Mucosa of rectum (tissue), 2 donors: ENCODE data around the gene TRPC4.

Source experiments
- H3K27ac ChIP-seq, 2 donors: one replicate each; pipeline ENCODE4 v1.7.0; 2013; ENCODE audit warnings: inconsistent platforms in 2 of 2, low read depth in 2 of 2, low read length in 2 of 2
- H3K27me3 ChIP-seq, 2 donors: one replicate each; pipeline ENCODE4 v1.7.0; 2013; ENCODE audit warnings: low read length in 2 of 2; ENCODE audit not compliant: control insufficient read depth in 2 of 2, insufficient read depth in 2 of 2
- H3K36me3 ChIP-seq, 2 donors: one replicate each; pipeline ENCODE4 v1.7.0; 2013; ENCODE audit warnings: low read length in 2 of 2; ENCODE audit not compliant: control insufficient read depth in 2 of 2, insufficient read depth in 2 of 2
- H3K4me1 ChIP-seq, 2 donors: one replicate each; pipeline ENCODE4 v1.7.0; 2013; ENCODE audit warnings: low read length in 2 of 2, mild to moderate bottlenecking in 1 of 2; ENCODE audit not compliant: control insufficient read depth in 2 of 2, insufficient read depth in 2 of 2
- H3K4me3 ChIP-seq, 2 donors: one replicate each; pipeline ENCODE4 v1.7.0; 2013; ENCODE audit warnings: low read length in 2 of 2
- H3K9ac ChIP-seq, 2 donors: one replicate each; pipeline ENCODE4 v1.7.0; 2013; ENCODE audit warnings: low read length in 2 of 2, low read depth in 1 of 2, mild to moderate bottlenecking in 1 of 2
- H3K9me3 ChIP-seq, 2 donors: one replicate each; pipeline ENCODE4 v1.7.0; 2013; ENCODE audit warnings: low read length in 2 of 2; ENCODE audit not compliant: control insufficient read depth in 2 of 2
- donor health status: healthy.
- donor health status: Normal muscosa, but diverticular disease.

Gene TRPC4

DNA sequence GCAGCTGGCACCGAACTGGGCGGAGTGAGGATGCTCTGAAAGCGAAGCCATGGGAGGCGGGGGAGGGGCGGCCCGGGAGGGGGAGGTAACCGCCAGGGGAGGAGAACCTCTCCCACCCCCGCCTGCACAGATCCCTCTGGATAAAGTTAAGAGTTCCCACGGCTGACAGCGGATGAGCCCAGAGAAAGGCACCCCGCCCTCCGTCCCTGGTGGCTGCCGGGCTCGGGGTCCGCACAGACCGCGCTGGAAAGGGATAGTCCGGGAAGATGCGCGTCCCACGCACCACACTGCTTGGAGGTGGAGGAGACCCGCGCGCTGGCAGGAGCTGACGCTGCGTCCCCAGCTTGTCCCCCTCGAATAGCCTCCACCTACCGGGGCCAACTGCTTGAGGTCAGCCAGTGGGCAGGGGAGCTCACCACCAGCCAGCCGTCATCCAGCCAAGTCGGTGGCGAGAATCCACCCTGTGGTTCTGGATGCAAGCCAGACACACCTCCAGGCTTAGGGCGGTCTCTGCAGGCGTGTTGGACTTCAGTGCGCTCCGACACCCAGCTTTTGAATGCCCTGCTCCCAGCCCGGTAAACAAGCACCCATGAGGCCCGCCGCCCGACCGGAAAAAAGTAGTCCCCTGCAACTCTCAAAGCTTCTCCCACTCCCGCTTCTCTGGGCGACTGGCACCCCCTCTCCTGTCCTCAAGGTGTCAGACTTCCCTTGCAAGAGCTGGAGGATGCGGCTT, at the start of gene TRPC4:
TRPC4 (minus strand) TSS at position 17 of the 733 bp plus-strand sequence. CDS start 86,439 bp downstream, outside the sequence.
- Histone ChIP-seq H3K27ac (no peak within 1 kb of the TSS), H3K9me3 (no peaks in the 10 kb centered on the region), H3K4me3 (peak within 1 kb of the TSS; percentile 37 to 51), H3K27me3 (peaks cover 9 to 20% of the 10 kb centered on the region in 2 donors), H3K4me1 (no peaks in the 10 kb centered on the region), H3K9ac (no peak within 1 kb of the TSS), H3K36me3 (no peaks in the 10 kb centered on the region)

- H3K9ac ChIP-seq: no peak overlapping the region
- no peaks in the 10 kb centered on the region for H3K9me3 ChIP-seq
- no peak overlapping the region for H3K4me3 ChIP-seq
- H3K4me1 ChIP-seq: no peaks in the 10 kb centered on the region
- no peak overlapping the region for H3K27ac ChIP-seq
- H3K27me3 ChIP-seq: no peaks in the 10 kb centered on the region
- no peaks in the 10 kb centered on the region for H3K36me3 ChIP-seq
These were observed 49.2 kb upstream of the TRPC4 start for GRCh38 chr13:37918751-37919150.

- no peak overlapping the region for H3K9ac ChIP-seq
- no peak overlapping the region for H3K27ac ChIP-seq
- no peak overlapping the region for H3K4me3 ChIP-seq
- no peaks in the 10 kb centered on the region for H3K4me1 ChIP-seq
- no peaks in the 10 kb centered on the region for H3K27me3 ChIP-seq
- H3K36me3 ChIP-seq: no peaks in the 10 kb centered on the region
- H3K9me3 ChIP-seq: no peaks in the 10 kb centered on the region
These were observed 48.6 kb upstream of the TRPC4 start for GRCh38 chr13:37918116-37918714.

DNA sequence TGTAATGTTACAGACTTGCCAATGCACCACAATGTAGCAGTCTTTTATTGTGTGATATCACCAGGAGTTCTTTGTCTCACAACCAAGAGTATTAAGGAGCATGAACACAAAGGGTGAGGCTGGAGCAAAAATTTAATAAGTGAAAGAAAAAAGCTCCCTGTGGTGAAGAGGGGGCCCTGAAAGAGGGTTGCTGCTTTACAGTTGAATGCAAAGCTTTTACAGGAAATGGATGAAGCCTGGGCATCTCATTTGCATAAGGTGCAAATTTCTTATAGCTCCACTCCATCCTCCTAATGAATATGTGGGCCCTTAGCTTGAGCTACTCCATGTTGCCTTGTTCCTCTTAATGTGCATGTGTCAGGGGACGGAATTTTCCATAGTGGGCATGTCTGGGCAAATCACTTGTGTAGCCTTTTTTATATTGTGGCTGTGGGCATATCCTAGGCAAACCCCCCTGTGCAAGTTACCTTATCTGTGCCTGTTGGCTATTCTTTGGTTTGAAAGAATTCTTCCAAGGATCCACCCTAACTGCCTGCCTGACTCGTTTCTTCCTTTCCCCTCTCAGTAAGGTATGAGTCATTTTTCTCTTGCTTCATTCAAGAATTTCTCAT, 45.3 kb upstream of the TRPC4 start:
- Histone ChIP-seq H3K9me3 (no peaks in the 10 kb centered on the region), H3K36me3 (no peaks in the 10 kb centered on the region), H3K4me1 (no peaks in the 10 kb centered on the region), H3K4me3 (no peak overlapping the region), H3K9ac (no peak overlapping the region), H3K27me3 (no peaks in the 10 kb centered on the region), H3K27ac (no peak overlapping the region)

DNA sequence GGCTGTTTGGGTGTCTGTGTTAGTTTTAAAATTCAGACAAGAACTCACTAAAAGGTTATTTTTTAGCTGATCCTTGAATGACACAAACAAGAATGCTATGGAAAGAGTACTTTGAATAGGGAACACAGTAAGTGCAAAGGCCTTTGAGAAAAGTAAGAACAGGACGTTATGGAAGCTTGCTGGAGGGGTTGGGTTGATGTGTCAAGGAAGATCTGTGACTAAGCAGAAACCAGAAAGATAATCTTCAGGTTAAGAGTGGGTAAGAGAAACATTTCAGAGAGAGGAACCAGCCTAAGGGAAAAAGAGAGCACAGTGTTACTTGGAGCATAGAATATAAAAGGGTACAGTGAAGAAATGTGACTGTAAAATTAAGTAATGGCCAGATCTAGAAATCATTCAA, 41.2 kb upstream of the TRPC4 start:
- H3K9ac ChIP-seq: no peak overlapping the region
- no peaks in the 10 kb centered on the region for H3K27me3 ChIP-seq
- H3K36me3 ChIP-seq: no peaks in the 10 kb centered on the region
- H3K4me3 ChIP-seq: no peak overlapping the region
- no peaks in the 10 kb centered on the region for H3K9me3 ChIP-seq
- no peak overlapping the region for H3K27ac ChIP-seq
- H3K4me1 ChIP-seq: no peaks in the 10 kb centered on the region

DNA sequence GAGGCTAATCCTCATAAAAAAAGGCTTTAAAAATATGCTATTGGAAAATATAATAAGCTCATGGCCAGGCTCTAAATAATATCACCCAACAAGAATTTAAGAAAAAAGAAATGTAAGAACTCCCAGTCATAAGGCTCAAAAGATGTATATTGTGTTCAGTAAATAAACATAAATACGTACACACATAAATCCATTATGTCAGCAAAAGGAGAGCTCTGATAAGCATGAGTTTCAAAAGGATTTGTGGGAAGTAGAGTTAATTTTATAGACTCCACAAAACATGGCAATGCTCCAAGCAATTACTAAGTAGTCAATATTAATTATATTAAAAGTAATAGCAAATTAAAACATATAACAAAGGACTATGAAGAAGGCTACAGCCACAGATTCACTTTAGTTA, 37.3 kb upstream of the TRPC4 start:
- Histone ChIP-seq H3K27me3 (no peaks in the 10 kb centered on the region), H3K4me1 (no peaks in the 10 kb centered on the region), H3K36me3 (no peaks in the 10 kb centered on the region), H3K9me3 (no peaks in the 10 kb centered on the region), H3K4me3 (no peak overlapping the region), H3K9ac (no peak overlapping the region), H3K27ac (no peak overlapping the region)

GRCh38 chr13:37905736-37906135, 36.2 kb upstream of the TRPC4 start:
- Histone ChIP-seq H3K4me1 (no peaks in the 10 kb centered on the region), H3K36me3 (no peaks in the 10 kb centered on the region)

DNA sequence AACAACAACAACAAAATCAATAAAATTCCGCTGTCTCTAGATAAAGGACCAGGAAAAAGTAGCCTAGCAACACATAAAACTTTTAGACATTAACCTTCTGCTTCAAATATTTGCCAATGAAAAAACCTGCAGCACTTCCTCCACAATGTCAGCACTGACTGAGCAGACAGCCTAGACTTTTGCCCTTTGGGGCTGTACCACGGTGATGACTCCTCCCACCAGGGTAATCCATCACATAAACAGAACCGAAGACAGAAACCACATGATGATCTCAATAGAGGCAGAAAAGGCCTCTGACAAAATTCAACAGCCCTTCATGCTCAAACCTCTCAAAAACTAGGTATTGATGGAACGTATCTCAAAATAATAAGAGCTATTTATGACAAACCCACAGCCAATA, 30.2 kb upstream of the TRPC4 start:
- Histone ChIP-seq H3K4me3 (no peak overlapping the region), H3K9me3 (no peaks in the 10 kb centered on the region), H3K27ac (no peak overlapping the region), H3K9ac (no peak overlapping the region), H3K36me3 (no peaks in the 10 kb centered on the region), H3K27me3 (no peaks in the 10 kb centered on the region), H3K4me1 (no peaks in the 10 kb centered on the region)

More at GRCh38 chr13:37905736-37906135, 36.2 kb upstream of the TRPC4 start:
- no peaks in the 10 kb centered on the region for H3K9me3 ChIP-seq
- no peaks in the 10 kb centered on the region for H3K27me3 ChIP-seq
- no peak overlapping the region for H3K9ac ChIP-seq
- no peak overlapping the region for H3K4me3 ChIP-seq
- H3K27ac ChIP-seq: no peak overlapping the region

- no peaks in the 10 kb centered on the region for H3K4me1 ChIP-seq
- no peaks in the 10 kb centered on the region for H3K9me3 ChIP-seq
- no peaks in the 10 kb centered on the region for H3K27me3 ChIP-seq
- H3K36me3 ChIP-seq: no peaks in the 10 kb centered on the region
- no peak overlapping the region for H3K4me3 ChIP-seq
- H3K27ac ChIP-seq: no peak overlapping the region
- H3K9ac ChIP-seq: no peak overlapping the region
These were observed 23.7 kb upstream of the TRPC4 start for GRCh38 chr13:37893321-37893720.

DNA sequence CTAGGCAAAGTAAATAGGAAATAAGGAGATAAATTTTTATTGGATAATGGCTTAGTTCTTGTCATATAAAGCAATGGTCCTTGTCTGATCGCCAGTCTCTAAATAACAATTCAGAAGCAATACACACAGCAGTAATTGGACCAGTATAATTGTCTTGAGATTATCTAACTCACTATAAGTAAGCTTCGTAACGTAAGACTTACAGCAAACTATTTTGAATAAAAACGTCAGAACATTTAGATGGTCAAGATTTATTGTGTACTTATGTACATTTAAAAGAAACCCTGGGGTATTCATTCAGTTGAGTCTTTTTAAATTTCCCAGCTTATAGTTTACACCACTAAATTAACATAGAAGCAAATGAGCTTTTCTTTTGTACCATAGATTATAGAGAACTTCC, 20.2 kb upstream of the TRPC4 start:
- Histone ChIP-seq H3K4me1 (no peaks in the 10 kb centered on the region), H3K27me3 (no peaks in the 10 kb centered on the region), H3K9ac (no peak overlapping the region), H3K9me3 (no peaks in the 10 kb centered on the region), H3K4me3 (no peak overlapping the region), H3K27ac (no peak overlapping the region), H3K36me3 (no peaks in the 10 kb centered on the region)
